ENCODE measurements around the gene IP6K3.
A peak's percentile ranks its signal among the peaks of the same experiment; 100 is the strongest.

The IP6K3 gene

DNA sequence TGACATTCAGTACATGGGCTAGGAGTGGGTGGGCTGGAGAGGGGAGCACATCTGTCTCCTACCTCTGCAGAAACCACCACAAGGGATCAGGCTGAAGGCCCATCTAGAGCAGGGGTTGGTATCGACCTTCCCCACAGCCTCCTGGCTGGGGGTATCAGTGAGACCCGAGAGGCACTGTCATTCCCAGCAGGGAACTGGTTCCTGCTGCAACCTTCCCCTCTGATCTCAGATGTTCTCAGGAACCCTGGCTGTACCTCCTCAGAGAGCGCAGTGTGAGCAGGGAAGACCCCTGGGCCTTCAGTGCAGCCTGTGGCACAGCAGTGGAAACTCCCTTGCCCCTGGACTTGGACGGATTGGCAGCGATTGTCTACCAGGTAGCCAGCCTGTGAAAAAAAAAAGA lies 7.8 kb downstream of the IP6K3 start:
- no peak for DNase-seq

DNA sequence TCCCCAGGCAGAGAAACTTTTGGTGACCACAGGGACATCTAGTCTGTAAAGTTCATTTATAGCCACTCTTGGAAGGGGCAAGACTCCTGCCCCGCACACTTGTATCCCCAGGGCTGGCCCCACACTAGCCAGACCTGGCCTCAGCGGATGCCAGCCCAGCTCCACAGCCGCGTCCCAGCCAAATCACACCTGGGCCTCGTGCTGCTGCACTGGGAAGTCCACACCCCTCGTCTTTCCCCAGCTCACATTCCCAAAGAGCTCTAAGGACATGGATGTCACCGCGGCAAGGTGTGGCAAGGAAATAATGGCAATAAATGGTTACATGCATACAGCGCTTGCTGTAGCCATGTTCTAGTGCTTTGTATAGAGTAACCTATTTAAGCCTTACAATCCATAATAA lies 8.6 kb downstream of the IP6K3 start:
- no peak for DNase-seq

DNA sequence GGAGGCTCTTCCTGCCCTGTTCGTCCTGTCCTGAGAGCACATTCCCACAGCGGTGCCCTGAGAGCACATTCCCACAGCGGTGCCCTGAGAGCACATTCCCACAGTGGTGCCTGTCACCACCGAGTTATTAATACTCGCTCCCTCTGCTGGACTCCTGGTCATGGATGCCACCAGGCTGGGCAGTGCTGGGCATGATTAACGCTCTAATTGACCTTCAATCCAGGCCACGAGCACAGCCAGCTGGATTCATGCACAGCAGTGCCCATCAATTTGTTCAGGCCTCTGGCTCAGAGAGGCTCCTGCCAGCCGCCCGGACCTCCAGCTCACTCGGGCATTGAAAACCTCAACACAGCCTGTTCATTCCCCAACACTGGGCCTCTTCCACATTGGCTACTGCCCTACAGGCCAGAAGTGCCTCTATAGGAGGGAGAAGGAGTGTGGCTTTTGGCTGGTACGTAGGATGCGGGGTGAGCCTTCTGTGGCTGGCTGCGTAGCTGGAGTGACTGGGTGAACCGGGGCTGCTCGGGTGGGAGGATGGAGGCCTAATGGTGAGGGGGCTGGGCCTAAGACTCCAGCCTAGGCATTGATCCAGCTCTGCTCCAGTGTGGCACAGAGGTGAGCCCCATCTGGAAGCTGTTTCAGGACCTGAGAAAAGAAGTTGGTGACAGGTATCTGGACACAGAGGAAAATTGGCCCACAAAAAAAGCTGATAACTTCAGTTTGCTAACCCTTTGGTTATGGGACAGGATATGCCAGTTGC lies 9.3 kb downstream of the IP6K3 start:
- DNase-seq: no peak

DNA sequence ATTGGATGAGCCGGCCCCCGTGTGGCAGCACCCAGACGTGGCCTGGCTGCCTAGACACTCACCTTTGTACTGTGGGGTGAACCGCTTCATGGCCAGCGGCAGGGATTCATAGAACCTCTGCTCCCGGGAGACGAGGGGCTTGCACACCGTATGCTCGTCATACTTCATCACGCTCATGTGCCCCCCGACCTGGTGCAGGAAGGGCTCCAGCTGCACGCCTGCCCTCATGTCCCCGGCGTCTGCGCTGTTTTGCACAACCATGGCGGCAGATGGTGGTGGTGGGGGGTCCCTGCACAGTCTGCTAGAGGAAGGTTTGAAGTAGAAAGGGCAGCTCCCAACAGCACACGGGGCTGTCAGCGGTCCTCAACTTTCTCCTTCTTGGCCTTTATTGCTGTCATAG lies 11.5 kb downstream of the IP6K3 start:
- DNase-seq: no peak

DNA sequence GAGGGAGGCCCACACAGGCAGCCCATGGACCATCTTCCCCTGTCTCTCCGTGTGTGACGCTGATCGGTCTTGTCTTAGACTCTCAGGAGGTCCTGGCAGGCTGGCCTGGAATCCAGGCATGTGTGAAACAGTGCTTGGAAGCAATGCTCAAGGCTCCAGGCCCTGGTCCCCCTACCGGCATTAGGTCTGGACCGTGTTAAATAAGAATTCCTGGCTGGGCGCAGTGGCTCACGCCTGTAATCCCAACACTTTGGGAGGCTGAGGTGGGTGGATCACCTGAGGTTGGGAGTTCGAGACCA lies 13.0 kb downstream of the IP6K3 start:
- DNase-seq: no peak

DNA sequence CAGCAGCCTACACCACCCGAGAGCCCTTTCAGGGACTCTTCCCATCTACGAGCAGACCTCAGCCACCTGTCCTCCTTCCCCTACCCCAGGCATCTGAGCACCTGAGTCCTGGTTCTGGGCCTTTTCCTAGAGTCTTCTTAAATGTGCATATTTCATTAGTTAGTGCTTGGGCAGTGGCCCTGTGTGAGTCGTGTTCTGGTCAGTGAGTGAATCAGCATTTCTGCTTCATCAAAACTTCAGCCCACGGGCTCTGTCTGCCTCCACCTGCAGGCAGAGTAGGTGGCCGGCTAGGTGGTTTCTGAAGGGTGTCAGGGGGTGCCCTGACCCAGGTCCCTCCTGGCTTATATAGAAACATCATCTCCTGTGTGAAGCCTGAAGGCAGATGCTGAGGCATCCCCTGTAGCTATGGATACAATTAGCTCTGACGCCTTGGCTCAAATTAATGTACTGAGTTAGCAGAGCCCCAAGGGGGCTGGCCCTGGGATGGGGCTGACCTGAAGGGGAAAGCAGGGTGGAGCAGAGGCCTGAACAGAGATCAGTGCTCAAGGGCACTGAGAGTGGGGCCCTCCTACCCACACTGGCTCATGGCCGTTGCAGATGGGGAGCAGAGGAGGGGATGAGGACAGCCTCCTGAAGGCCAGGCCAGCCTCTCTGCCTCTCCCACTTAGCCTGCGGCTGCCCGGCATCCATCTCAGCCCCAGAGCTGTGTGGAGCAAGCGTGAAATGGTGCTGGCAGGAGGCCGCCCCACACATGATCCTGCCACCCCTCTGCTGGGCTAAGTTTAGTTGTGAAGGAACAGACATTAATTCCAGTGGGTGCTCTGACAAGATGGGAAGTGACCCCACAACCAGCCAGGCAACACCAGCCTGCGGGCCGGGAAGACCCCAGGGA lies 13.6 kb downstream of the IP6K3 start:
- no peak for DNase-seq

DNA sequence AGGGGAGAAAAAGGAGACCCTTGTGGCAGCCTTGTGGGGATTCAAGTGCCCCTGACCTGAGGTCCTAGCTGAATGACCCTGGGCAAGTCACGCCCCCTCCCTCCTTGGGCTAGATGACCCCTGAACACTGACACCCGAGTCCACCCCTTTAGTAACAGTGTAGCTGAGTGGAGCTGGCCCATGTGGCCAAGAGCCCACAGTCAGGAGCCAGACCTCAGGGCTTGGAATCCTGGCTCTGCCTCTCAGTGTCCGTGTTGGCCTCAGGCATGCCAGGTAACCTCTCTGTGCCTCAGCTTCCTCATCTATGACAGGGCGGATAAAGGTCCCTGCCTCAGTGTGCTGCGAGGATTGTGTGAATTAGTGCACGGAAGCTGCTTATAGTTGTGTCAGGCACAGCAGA lies 14.3 kb downstream of the IP6K3 start:
- DNase-seq: no peak

DNA sequence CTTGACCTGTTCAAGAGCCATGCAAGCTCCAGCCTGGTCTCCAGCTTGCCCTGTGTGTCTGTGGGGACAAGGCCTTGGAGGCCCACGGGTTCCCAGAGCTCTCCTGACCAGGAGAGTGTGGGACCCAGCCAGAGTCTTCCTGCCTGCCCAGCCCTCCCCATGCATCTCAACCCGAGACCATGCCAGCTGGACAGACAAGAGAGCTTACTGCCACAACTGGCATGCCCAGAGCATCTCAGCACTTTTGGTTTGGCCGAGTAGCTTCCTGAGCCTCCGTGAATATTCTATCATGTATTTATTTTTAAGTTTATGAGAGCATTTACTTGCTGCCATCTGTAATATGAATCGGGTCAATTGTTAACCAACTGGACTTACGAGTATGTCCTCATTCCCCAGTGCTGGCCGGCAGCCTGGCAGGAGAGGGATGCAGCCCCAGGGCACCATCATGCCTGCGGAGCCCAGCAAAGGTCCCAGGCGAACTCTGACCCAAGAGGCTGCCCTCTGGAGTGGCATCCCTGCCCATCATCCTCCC lies 14.9 kb downstream of the IP6K3 start:
- DNase-seq: no peak

DNA sequence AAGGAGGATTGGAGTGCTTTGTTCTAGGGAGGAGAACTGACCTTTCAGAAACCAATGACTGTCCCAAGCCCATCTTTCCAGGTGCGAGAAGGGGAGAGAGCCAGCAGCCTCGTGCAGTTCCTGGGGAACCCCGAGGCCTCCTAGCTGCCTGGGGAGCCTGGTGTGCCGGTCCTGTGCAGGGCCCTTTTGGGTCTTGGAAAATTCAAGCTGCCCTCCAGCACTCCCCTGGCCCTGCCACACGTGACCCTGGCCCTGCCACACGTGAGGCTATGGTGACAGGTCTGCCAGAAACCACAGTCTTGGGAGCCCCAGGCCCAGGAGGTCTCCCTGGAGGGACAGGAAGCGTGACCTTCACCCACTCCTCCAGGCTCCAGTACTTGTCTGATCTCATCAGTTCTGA lies 15.7 kb downstream of the IP6K3 start:
- no peak for DNase-seq

DNA sequence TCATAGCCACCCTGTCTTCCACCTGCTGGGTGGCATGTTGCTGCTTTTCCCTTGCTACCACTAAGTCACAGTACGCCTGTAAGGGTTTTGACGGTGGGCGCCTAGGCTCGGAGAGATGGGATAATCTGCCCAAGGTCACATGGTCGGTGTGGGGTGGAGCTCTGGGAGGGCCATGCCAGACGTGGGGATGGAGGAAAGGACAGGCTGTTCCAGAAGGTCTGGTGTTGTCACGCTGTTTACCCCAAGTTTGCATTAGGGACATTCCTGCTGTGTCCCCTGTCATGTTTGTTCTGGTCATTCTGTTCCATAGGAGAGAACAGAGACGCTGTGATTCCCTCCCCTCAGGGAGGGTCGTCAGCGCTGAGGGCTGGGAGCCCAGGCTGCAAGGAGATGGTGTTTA lies 16.1 kb downstream of the IP6K3 start:
- no peak for DNase-seq

DNA sequence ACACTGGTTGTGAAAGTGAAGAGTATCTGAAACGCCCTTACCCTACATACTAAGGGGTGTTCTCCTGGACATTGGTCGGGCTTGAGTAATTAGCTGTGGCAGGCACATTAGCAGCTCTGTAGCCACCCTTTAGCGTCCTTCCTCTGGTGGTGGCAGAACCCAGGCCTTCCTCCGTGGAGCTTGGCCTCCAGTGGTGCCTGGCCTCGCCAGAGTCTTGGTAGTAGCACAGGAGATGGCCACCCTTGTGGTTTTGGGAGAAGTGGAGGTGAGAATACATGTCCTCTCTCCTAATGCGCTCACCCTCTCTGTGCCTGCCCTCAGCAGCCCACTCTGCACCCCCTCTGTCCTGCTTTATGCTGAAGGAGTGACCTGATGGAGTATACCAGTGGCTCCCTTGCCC lies 17.6 kb downstream of the IP6K3 start:
- no peak for DNase-seq

DNA sequence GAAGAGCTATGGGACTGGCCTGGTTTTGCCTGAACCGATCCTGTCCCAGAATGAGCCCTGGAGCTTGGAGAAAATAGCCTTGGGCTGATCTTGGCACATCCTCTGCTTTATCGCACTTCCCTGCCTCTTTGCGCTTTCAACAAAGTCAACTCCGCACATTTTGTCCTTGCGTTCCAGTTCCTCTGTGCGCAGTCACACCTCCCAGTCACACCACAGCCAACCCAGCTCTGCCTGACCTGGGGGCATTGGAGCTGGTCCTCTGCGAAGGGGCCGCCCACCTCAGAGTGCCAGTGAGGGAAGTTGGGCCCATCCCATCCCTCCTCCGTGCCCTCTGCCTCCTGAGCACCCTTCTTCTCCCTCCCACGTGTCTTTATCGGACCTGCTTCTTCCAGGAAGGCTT lies 18.3 kb downstream of the IP6K3 start:
- no peak for DNase-seq

DNA sequence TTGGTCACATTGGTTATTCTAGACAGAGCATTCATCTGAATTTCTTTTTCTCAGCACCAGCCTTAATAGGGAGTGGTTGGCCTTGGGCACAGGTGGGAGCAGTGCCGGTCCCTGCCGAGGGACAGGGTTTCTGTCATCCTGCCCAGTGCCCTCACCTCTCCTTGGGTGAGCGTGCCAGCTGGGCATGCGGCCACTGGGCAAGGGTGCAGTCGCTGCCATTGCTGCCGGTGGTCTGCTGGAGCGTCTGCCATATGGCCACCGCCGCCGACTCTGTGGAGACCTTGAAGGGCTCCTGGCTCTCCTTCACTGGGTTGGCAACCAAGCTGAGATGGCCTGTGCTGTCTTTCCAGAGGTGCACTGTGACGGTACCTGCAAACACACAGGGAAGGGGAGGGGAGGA lies 18.8 kb downstream of the IP6K3 start:
- DNase-seq: no peak

DNA sequence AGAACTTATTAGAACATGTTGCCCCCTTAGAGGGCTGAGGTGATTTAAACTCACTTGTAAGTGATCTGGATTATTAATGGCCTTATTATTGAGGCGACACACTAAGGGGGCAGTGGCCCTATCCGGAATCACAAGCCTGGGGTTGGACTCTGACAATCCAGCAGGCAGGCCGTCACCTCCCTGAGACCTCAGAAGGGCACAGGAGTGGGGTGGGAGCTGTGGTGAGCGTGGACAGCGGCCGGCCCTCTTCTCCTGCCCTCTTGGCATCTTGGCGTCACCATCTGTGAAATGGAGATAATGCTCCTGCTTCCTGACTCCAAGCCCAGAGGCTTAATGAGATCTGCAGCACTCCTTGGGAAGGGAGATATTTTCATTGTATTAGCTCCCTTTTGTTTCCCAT lies 19.6 kb downstream of the IP6K3 start:
- no peak for DNase-seq

DNA sequence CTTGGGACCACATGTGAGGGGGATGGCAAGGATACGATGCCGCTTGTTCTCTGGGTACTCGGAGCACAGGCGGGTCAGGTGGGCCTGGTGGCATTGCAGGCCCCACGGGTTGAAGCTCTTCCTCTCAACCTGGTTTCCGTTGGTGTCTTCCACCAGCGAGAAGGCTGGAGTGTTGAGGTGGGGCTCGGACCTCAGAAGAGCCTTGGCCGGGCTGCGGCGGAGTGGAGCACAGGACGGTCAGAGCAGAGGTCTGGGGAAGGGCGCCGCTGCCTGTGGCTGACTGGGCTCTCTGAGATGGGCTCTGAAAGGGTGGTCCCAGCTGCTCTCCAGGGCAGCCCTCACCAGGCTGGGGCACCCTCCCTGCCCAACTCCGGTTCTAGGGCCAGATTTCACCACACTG lies 20.0 kb downstream of the IP6K3 start:
- no peak for DNase-seq

DNA sequence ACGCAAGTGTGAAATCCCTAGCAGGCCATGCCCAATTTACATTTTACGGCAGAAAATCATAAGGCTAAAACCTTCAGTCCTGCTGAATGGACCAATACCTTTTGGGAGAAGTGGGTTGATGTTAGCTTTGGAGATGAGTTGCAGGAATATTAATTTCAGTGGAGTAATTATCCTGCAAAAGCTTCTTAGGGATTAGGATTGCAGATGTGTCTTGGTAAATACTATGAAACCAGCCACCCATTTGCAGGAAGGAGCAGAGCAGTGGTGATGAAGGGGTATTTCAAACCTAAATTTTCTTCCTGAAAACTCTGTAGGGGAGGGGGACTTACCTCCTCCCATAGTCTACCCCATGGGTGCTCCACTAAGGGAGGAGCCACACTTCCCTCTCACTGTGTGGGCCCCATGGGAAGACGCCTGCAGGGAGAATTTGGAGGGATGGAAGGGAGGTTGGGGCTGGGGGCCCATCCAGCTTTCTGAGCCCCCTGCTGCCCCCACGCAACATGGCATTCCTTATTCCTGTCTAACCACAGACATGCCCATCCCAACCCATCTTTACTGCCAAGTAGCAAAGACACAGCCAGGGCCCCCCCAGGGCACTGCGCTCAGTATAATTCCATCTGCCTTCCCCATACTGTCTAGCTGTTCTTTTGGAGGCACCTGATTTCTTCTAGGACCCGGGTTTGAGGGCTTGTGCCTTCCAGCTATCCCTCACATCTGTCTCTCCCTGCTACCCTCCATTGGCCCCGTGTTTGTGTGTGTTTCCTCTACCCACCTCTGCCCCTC lies 20.6 kb downstream of the IP6K3 start:
- no peak for DNase-seq

DNA sequence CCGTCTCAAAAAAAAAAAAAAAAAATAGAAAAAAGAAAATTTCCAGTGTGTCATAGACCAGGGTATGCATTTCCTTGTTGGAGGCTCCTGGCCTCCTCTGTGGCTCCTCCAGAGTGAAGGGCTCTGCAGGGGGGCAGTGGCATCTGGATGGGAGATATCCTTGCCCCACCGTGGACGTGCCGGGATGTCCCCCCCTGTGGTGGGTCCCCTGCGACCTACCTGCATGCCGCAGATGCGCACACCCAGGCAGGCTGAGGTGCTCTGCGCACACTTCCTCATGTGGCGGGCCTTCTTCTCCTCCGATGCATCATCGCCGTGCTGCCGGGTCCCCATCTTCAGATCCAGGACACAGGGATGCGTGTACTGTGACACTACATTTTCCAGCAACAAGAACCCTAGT lies 21.5 kb downstream of the IP6K3 start:
- DNase-seq: no peak

DNA sequence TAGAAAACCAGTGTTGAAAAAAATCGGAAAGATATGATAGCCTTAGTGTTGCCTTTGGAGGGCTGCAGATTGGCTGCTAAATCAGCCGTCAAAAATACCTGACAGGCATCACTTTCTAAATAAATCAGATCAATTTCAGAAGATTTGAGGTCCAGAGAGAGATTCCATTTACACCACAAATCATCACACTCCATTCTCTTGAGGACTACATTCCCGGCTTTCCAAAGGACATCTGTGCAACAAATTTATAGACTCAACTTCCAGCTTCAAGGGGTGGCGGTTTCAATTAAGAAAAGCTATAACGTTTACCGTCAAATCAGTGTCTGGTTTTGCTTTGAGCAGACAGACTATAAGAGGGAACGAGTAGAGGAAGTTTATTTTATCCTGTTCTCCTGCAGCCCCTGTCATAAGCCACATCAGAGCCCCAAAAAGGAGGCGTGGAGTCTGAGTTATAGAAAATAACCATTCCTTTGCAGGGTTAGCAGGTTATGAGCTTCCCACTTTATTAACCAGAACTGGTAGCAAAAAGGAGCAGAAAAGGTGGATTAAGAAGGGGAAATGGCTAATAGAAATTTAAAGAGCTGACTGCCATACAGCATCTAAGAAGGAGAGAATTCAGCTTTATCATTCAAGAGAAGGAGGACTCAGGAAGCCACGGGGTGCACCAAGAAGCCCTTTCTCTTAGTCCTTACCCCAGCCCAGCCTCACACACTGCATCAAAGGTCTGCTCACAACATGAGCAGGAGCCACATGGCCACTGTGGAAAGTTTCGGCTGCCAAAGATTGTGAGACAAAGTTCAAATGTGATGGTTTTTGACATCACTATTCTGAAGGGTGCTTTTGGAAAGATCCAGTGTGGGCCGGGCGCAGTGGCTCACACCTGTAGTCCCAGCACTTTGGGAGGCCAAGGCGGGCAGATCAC lies 22.3 kb downstream of the IP6K3 start:
- DNase-seq: no peak

DNA sequence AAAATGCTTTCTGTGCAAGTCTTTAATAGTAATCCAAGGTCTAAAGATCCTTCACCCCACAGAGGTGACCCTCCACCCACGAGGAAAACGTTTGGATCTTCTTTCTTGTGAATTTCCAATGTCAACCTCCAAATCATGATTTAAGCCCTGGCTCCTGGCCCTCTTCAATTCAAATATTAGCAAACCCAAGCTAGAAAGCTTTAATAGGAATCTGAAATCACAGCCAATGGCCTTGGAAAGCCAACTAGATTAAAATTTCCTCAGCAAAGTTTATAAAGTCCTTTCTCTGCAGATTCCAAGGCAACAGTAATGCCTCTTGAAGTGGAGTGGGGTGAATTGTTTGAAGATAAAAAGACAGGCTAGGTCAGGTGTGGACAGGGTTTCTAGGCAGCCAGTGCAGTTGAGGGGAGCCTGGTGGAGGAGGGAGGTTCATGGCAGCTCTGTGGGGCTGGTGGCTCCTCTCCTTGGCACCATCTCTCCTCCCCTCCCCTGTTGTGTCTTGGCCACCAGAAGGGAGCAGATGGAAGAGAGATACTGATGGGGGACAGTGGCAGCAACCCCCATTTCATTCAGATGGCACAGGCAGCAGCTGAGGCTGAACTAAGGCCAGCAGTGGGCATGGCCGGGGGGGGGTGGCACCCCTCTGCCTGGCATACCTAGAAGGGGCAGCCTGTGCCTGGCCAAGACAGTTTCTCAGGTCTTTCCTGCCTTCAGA lies 23.2 kb downstream of the IP6K3 start:
- DNase-seq: no peak

DNA sequence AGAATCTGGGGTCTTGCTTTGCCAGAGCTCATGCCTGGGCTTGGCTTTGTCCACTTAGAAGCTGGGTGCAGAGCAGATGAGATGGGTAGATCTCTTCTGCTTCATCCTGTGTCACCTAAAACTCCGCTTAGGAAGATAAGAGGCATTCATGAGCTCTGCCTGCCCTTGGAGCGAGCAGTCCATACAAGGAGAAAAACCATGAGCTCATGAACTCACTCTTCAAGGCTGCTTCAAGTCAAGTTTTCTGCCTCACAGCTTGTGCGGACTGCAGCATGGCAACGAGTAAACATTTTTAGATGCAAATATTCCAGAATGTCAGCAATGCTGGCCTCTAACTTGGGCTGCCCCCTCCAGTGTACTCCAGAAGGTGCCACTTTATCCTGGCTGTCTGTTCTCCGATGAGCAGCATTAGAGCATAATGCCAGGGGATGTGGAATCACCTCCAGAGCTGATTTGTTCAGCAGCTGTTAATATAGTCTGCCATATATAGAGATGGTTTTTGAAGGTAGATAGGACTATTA lies 24.5 kb downstream of the IP6K3 start:
- no peak for DNase-seq

DNA sequence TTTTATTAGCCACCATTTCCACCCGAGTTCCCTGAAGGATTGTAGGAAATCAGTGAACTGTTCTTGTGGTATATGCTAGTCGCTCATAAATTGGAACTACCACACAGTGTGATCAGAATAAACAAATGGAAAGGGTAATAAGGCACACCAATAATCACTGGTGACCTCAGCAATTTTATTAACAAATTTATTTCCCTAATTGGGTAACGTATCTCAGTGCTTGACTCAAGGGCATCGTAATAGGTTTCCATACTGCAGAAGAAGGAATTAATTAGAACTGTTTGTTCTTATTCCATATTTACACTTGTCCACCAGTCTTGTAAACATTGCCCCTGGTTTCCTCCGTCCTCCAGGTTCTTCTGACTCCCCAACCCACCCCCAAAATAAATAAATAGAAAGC lies 25.2 kb downstream of the IP6K3 start:
- DNase-seq: no peak

DNA sequence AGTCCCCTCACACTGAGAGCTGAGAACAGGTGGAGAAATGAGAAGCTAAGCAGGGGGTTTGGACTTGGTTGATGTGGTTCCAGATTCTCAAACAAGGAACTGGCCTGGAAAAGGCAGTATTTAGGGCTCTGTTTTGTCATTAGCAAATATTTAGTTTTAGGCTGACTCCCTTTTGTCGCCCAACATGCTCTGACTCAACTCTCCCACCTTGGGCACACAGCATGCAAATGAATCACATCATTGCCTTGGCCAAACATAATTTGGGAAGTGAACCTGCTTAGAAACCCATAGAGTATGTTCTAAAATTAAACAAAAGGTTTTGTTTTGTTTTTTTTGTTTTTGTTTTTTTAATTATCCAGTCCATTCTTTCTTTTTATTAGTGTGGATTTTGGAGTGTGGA lies 25.7 kb downstream of the IP6K3 start:
- DNase-seq: peak; percentile 14

Data from DMS153 (cell line).